Stimulated activated memory B cell treated with anti-CD40 and anti-IgM and Interleukin-4, amounts not matched to agents 10 μg/mL and 1 μg/mL and 100 μg/mL, for 72 hours (primary cell): ENCODE measurements around the gene ABCD1.

Source experiments
- ATAC-seq: fragments of 150-1000 bp; cut with Tn5 transposase; 2 replicates; pipeline ENCODE4 v1.10.0; 2021
- H3K27ac Mint-ChIP-seq: one replicate; pipeline ENCODE4 v1.8.0; 2022; ENCODE audit warnings: mild to moderate bottlenecking, mixed read lengths
- H3K27me3 Mint-ChIP-seq: one replicate; pipeline ENCODE4 v1.8.0; 2022; ENCODE audit warnings: mixed read lengths
- H3K36me3 Mint-ChIP-seq: one replicate; pipeline ENCODE4 v1.8.0; 2022; ENCODE audit warnings: mixed read lengths
- H3K4me1 Mint-ChIP-seq: one replicate; pipeline ENCODE4 v1.8.0; 2022; ENCODE audit warnings: mixed read lengths
- H3K4me3 Mint-ChIP-seq: one replicate; pipeline ENCODE4 v1.8.0; 2022; ENCODE audit warnings: mild to moderate bottlenecking, moderate library complexity, mixed read lengths
- H3K9me3 Mint-ChIP-seq: one replicate; pipeline ENCODE4 v1.8.0; 2022; ENCODE audit warnings: mixed read lengths

Gene ABCD1

GRCh38 chrX:153776611-153777045 lies 52.0 kb downstream of the ABCD1 start:
- H3K9me3 Mint-ChIP-seq = no peaks in the 10 kb centered on the region
- peaks cover 9% of the 10 kb centered on the region for H3K4me1 Mint-ChIP-seq
- H3K27ac Mint-ChIP-seq = no peak overlapping the region
- H3K4me3 Mint-ChIP-seq = no peak overlapping the region
- peaks cover 15% of the 10 kb centered on the region for H3K27me3 Mint-ChIP-seq
- no peak for ATAC-seq
- H3K36me3 Mint-ChIP-seq = no peaks in the 10 kb centered on the region

DNA sequence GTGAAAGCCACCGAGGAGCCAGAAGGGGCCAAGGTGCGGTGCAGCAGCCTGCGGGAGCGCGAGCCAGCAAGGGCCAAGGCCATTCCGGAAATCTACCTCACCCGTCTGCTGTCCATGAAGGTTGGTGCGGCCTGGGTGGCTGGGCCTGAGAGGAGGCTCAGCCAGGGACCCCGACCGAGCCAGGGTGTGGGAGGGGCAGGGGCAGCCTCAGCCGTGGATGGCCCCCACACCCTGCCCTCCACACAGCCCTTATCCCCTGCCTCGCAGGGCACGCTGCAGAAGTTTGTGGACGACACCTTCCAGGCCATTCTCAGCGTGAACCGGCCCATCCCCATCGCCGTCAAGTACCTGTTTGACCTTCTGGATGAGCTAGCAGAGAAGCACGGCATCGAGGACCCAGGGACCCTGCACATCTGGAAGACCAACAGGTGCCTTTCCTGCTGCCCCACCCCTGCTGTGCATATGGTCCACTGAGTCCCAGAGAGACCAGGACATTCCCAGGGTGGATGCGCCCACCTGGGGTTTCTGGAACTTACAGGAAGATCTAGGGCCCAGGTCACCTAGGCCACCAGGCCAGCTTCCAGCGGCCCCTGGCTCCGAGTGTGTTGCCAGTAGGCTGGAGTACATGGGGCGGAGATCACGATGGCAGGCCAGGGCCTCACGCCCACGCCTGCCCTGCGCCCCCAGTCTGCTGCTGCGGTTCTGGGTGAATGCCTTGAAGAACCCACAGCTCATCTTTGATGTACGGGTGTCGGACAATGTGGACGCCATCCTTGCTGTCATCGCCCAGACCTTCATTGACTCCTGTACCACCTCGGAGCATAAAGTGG lies 52.8 kb downstream of the ABCD1 start:
- Mint-ChIP-seq H3K27me3 (peaks cover 15% of the 10 kb centered on the region), H3K4me3 (no peak overlapping the region), H3K36me3 (no peaks in the 10 kb centered on the region), H3K9me3 (no peaks in the 10 kb centered on the region), H3K4me1 (peaks cover 9% of the 10 kb centered on the region), H3K27ac (no peak overlapping the region)
- ATAC-seq = no peak

DNA sequence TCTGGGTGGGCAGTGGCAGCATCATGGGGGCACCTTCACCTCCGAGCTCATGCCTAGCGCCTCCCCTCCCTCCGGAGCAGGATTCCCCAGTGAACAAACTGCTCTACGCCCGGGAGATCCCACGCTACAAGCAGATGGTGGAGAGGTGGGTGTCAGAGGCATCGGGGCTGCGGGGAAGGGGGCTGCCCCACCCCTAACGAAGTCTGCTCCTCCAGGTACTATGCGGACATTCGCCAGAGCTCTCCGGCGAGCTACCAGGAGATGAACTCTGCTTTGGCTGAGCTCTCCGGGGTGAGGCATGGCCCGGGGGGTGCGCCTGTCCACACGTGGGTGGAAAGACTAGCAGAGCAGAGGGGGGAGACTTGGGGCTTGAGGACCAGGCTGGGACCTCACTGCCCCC lies 53.5 kb downstream of the ABCD1 start:
- Mint-ChIP-seq H3K4me3 (no peak overlapping the region), H3K27ac (no peak overlapping the region), H3K4me1 (peaks cover 9% of the 10 kb centered on the region), H3K27me3 (peaks cover 15% of the 10 kb centered on the region), H3K9me3 (no peaks in the 10 kb centered on the region), H3K36me3 (peaks cover 2% of the 10 kb centered on the region)
- ATAC-seq = no peak

- ATAC-seq = no peak
Measured at GRCh38 chrX:153778684-153779101, 54.0 kb downstream of the ABCD1 start.

DNA sequence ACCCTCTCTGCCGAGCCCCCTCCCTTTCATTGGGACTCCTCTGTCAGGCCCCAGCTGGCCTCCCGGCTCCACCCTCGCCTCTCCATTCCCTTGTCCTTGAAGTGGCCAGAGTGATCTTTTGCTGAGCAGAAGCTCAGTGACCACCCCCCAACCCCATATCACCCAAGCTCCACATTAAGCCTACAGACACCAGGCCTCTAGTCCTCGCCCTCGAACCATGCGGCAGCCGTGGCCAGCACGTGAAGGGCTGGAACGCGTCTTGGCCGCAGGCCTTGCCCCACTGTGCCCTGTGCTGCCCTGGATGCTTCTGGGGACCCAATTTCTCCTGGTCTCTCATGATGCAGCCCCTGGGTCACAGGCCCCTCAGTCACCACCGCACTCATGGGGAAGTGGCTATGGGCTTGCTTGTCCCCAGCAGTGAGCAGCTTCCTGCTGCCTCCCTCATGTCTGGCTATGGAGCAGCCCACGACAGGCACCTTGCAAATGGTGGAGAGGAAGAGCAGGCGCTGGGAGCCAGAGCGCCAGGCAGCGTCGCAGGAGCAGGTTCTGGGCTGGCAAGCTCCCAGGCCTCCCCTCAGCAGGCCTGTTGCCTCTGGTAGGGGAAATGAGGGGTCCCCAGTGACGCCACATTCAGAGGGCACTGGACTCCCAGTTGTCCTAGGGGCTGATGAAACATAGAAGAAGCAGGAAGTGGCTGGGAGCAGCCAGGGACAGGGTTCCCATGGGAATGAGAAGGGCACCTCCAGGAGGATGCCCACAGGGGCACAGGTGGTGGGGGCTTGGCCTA lies 55.4 kb downstream of the ABCD1 start:
- no peaks in the 10 kb centered on the region for H3K9me3 Mint-ChIP-seq
- no peak overlapping the region for H3K4me3 Mint-ChIP-seq
- H3K27me3 Mint-ChIP-seq = peaks cover 15% of the 10 kb centered on the region
- H3K27ac Mint-ChIP-seq = peak overlapping the region; percentile 42
- peaks cover 9% of the 10 kb centered on the region for H3K4me1 Mint-ChIP-seq
- ATAC-seq = no peak
- H3K36me3 Mint-ChIP-seq = peaks cover 6% of the 10 kb centered on the region

More at GRCh38 chrX:153778684-153779101, 54.0 kb downstream of the ABCD1 start:
- Mint-ChIP-seq H3K27me3 (peaks cover 15% of the 10 kb centered on the region), H3K4me3 (no peak overlapping the region), H3K27ac (no peak overlapping the region), H3K9me3 (no peaks in the 10 kb centered on the region), H3K4me1 (peaks cover 9% of the 10 kb centered on the region), H3K36me3 (peaks cover 6% of the 10 kb centered on the region)

DNA sequence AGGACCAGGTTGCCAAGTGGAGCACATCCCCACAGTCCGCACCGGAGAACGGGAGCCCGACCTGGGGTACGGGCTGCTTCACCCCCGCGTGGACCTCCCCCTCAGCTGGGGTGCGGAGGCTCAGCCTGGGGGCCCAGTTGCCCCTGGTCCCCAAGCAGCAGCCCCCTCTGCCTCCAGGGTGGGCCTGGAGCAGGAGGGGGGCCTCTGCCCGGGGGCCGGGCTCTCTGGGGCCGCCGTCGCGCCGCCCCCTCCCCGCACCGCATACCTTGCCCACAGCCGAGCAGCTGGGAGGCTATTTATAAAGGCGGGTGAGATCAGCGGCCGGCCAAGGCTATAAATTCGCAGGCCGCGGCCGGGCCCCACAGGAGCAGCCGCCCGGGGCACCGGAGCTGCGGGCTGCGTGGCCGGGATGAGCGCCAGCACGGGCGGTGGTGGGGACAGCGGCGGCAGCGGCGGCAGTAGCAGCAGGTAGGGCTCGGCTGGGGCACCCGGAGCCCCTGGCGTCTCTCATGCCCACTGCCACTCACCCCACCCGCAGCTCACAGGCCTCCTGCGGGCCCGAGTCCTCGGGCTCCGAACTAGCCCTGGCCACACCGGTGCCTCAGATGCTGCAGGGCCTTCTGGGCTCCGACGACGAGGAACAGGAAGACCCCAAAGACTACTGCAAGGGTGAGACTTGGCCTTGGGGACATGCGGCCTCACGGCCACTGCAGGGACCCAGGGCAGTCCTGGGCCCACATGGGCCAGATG lies 56.2 kb downstream of the ABCD1 start, which contains the start of gene SRPK3:
TSS of gene SRPK3 (plus strand) at position 364 of the 750 bp plus-strand sequence. CDS start at position 410, 46 bp downstream.
- ATAC-seq = no peak
- Mint-ChIP-seq H3K36me3 (peaks cover 11% of the 10 kb centered on the region), H3K9me3 (no peaks in the 10 kb centered on the region), H3K27me3 (peaks cover 15% of the 10 kb centered on the region), H3K27ac (peak within 1 kb of the TSS; percentile 42), H3K4me1 (peaks cover 9% of the 10 kb centered on the region), H3K4me3 (no peak within 1 kb of the TSS)

DNA sequence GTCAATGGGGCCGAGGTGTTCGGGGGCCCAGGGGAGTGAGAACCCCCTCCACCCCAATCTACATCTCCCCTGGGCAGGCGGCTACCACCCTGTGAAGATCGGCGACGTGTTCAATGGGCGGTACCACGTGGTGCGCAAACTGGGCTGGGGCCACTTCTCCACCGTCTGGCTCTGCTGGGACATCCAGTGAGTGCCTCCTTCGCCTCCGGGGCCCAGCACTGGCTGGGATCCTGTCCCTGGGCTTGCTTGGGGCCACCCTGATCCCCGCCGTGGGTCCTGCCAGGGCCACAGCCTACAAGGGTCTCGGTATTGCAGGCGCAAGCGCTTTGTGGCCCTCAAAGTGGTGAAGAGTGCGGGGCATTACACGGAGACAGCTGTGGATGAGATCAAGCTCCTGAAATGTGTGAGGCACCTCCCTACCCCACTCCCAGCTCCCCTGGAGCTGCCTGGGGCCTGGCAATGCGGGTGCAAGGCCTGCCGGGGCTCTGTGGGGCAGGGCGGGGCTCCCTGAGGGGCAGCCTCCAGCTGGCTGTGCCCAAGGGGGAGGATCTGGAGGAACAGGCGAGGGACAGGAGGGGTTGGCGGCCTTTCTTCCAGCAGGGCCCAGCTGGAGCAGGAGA lies 56.9 kb downstream of the ABCD1 start:
- no peaks in the 10 kb centered on the region for H3K9me3 Mint-ChIP-seq
- no peak overlapping the region for H3K27ac Mint-ChIP-seq
- H3K36me3 Mint-ChIP-seq = peaks cover 11% of the 10 kb centered on the region
- H3K4me3 Mint-ChIP-seq = no peak overlapping the region
- H3K27me3 Mint-ChIP-seq = peaks cover 15% of the 10 kb centered on the region
- ATAC-seq = no peak
- H3K4me1 Mint-ChIP-seq = peaks cover 9% of the 10 kb centered on the region

DNA sequence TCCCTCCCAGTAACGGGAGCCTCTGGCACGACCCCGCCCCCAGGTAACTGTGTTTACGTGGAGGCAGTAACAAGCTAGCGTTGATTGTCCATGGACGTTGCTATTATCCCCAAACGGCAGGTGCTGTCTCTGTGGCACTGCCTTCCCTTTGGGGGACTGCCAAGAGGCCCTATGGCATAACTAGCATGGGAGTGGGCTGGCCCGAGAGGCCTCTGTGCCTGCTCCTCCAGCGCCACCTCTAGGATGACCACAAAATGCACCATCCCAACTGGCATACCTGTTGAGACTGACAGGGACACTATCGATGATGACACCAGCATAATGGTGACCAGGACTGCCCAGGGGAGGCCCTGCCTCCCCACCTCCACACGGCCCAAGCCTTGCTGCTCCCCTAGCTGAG lies 57.7 kb downstream of the ABCD1 start:
- Mint-ChIP-seq H3K27ac (no peak overlapping the region), H3K4me1 (peaks cover 9% of the 10 kb centered on the region), H3K4me3 (no peak overlapping the region), H3K27me3 (peaks cover 15% of the 10 kb centered on the region), H3K9me3 (no peaks in the 10 kb centered on the region), H3K36me3 (peaks cover 11% of the 10 kb centered on the region)
- no peak for ATAC-seq

DNA sequence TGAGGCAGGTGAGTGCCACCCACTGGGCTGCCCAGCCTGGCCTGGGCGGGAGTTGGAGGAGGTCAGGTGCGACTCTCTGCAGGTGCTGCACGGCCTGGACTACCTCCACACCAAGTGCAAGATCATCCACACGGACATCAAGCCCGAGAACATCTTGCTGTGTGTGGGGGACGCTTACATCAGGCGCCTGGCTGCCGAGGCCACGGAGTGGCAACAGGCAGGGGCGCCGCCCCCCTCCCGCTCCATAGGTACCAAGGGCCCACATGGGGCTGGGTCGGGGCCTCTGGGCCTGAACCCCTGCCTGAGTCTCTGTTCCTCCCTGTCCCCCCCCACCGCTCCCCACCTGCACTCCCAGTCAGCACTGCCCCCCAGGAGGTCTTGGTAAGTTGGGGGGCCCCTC lies 58.2 kb downstream of the ABCD1 start:
- Mint-ChIP-seq H3K27me3 (peaks cover 15% of the 10 kb centered on the region), H3K4me3 (no peak overlapping the region), H3K36me3 (peaks cover 11% of the 10 kb centered on the region), H3K9me3 (no peaks in the 10 kb centered on the region), H3K27ac (no peak overlapping the region), H3K4me1 (peaks cover 9% of the 10 kb centered on the region)
- no peak for ATAC-seq

GRCh38 chrX:153783378-153784013 lies 58.8 kb downstream of the ABCD1 start:
- H3K9me3 Mint-ChIP-seq = no peaks in the 10 kb centered on the region
- H3K27me3 Mint-ChIP-seq = peaks cover 15% of the 10 kb centered on the region
- H3K4me3 Mint-ChIP-seq = no peak overlapping the region
- ATAC-seq = no peak
- H3K4me1 Mint-ChIP-seq = peaks cover 9% of the 10 kb centered on the region
- H3K27ac Mint-ChIP-seq = no peak overlapping the region
- H3K36me3 Mint-ChIP-seq = peaks cover 11% of the 10 kb centered on the region

DNA sequence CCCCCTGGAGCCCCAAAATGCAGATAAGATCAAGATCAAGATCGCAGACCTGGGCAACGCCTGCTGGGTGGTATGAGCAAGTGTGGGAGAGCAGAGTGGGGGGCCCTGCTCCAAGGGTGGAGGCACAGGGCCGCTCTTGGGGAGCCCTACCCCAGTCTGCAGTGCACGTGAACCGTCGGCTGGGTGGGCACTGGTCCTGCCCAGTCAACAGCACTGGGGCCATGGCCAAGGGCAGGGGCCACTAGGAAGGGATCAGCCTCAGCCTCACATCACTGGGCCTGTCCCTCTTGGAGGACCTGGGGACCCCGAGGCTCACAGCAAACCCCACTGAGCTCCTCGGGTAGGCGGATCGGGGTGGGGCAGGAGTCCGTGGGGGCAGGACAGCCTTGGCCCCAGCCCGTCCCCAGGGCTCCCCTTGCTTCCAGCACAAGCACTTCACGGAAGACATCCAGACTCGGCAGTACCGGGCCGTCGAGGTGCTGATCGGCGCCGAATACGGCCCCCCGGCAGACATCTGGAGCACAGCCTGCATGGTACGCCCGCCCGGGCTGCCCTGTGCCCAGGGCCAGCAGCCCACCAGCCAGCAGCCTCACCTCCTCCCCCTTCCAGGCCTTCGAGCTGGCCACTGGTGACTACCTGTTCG lies 59.8 kb downstream of the ABCD1 start:
- Mint-ChIP-seq H3K9me3 (no peaks in the 10 kb centered on the region), H3K4me1 (peaks cover 9% of the 10 kb centered on the region)
- no peak for ATAC-seq

GRCh38 chrX:153786669-153787068 lies 62.0 kb downstream of the ABCD1 start:
- H3K9me3 Mint-ChIP-seq = no peaks in the 10 kb centered on the region
- H3K27ac Mint-ChIP-seq = no peak overlapping the region
- ATAC-seq = no peak
- no peaks in the 10 kb centered on the region for H3K4me1 Mint-ChIP-seq
- H3K27me3 Mint-ChIP-seq = no peaks in the 10 kb centered on the region
- peaks cover 11% of the 10 kb centered on the region for H3K36me3 Mint-ChIP-seq
- no peak overlapping the region for H3K4me3 Mint-ChIP-seq

More for the DNA sequence above, 59.8 kb downstream of the ABCD1 start:
- Mint-ChIP-seq H3K36me3 (peaks cover 11% of the 10 kb centered on the region), H3K27ac (no peak overlapping the region), H3K4me3 (no peak overlapping the region), H3K27me3 (peaks cover 12% of the 10 kb centered on the region)

DNA sequence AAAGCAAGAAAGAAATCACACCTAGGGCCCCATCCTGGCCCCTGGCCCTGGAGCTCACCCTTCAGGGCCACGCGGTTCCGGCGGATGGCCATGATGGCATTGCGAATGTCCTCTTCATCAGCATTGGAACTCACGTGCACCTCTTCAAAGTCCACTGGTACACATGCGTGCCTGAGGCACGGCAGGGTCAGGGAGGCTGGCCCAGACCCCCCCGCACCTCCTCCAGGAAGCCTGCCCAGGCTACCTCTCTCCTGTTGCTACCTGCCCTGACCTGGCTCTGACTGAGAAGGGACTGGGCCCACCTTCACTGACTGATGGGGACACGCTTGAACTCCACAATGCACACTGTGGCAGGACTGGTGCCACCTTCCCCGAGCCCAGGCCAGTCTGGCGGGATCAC lies 65.0 kb downstream of the ABCD1 start:
- Mint-ChIP-seq H3K4me3 (no peak overlapping the region), H3K27me3 (no peaks in the 10 kb centered on the region), H3K27ac (no peak overlapping the region)

More for the DNA sequence above, 65.0 kb downstream of the ABCD1 start:
- Mint-ChIP-seq H3K9me3 (no peaks in the 10 kb centered on the region), H3K4me1 (peaks cover 8% of the 10 kb centered on the region), H3K36me3 (peaks cover 5% of the 10 kb centered on the region)
- ATAC-seq = no peak
